ENCODE data around the gene TMEM242.

Gene TMEM242

DNA sequence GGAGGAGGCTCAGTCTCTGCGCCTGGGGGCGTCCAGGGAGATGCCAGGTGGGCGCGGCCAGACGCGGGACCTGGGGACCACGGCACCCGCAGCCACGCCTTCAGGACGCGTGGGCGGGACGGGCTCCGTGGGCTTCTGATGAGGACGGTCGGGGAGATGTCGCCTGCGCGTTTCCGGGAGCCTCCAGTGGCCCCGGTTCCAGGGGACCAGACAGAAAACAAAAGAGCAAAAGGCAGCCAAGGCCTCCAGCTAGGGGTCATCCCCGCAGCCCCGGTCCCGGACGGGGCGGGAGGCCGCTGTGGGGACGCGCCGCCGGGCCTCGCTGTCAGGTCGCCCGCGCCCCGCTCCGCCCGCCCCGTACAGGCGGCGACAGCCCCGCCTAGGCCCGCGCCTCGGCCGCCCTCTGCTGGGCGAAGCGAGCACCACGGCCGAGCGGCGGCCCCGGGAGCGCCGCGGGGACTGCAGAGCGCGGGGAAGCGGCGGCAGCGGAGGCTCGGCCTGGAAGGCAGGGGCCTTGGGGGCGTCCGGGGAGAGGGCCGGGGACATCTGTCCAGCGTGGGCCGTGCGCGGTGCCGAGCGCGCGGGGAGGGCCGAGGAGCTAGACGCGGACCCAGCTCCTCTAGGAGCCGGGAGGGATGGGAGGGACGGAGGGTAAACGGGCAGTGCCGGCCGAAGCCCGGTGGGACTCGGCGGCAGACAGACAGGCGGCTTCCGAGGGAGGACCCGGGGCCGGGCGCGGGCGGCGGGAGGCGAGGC, 48.7 kb downstream of the TMEM242 start (continued):
- TF ChIP-seq ZBTB44 (tag by site-specific recombination; IDR thresholded peaks at IDR 0.05) = 0 out of 2 replicates have a peak, but pooled peaks have one; percentile 43
- TF ChIP-seq KLF9 (tag by site-specific recombination; IDR thresholded peaks at IDR 0.05; ENCODE audit: low read depth) = peak; percentile 86
- no peak for TF ChIP-seq ZNF585B (tag by site-specific recombination; IDR thresholded peaks at IDR 0.05)
- TF ChIP-seq PATZ1 (tag by site-specific recombination; IDR thresholded peaks at IDR 0.05) = peak; percentile 52
- peak; percentile 91 for TF ChIP-seq ZBTB26 (tag by site-specific recombination; optimal IDR thresholded peaks at IDR 0.05)
- no peak for TF ChIP-seq YY2 (tag by site-specific recombination; IDR thresholded peaks at IDR 0.05)
- TF ChIP-seq ZNF624 (tag by site-specific recombination; IDR thresholded peaks at IDR 0.05) = no peak
- TF ChIP-seq KLF1 (tag by site-specific recombination; IDR thresholded peaks at IDR 0.05) = peak; percentile 88
- no peak for TF ChIP-seq SCRT1 (tag by site-specific recombination; IDR thresholded peaks at IDR 0.05; ENCODE audit: borderline replicate concordance)
- TF ChIP-seq WT1 (tag by site-specific recombination; IDR thresholded peaks at IDR 0.05) = no peak; the same call in 1 of the 2 replicates
- TF ChIP-seq ZNF792 (tag by site-specific recombination; IDR thresholded peaks at IDR 0.05) = no peak
- no peak for TF ChIP-seq ZNF155 (tag by site-specific recombination; IDR thresholded peaks at IDR 0.05)
- no peak for TF ChIP-seq ZNF510 (tag by site-specific recombination; IDR thresholded peaks at IDR 0.05; ENCODE audit: insufficient replicate concordance)
- no peak for TF ChIP-seq ZBTB21 (tag by site-specific recombination; IDR thresholded peaks at IDR 0.05)
- no peak for TF ChIP-seq GFI1B (tag by site-specific recombination; IDR thresholded peaks at IDR 0.05)
- TF ChIP-seq ZNF266 (tag by site-specific recombination; IDR thresholded peaks at IDR 0.05; ENCODE audit: low read depth) = no peak

DNA sequence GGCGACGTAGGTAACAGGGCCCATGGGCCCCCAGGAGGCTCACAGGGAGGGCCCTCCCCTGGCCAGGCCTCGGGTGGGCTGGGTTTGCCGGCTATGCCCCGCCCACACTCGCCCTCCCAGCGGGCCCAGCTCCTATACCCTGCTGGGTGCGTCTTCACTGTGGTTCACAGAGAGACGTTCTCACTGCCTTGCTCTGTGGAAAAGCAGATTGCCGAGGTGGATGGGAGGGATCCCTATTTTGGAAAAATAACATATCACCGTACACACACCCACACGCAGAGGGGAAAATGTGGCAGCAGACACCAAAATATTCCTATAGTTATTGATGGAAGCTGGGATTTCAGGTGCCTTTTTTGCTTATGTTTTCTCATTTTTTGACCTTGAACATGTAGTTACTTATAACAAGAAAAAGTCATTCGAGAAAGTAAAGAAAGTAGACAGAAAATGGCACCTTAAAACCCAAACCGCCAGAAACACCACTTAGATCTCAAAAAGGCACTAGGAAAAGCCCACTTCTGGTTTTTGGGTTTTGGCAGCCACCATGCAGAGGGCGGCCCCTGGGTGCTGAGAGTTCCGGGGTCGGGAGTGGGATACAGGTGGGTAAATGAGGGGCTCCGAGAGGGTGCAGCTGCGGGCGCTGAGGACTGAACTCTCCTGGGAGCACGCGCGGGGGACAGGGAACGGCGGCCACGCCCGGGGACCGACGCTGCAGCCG, 49.4 kb downstream of the TMEM242 start:
- ChIA-PET CTCF (interaction anchor here (0.5 to 2.4 kb wide), 22 partner anchors 9 to 1727 kb away, joined by 3 to 10 read pairs (median 3); no protein-coding TSS in a partner anchor), POLR2A (interaction anchor here (2.2 kb wide), 1 partner anchor 87 kb away, joined by 5 read pairs; no protein-coding TSS in a partner anchor)
- no peaks in the 10 kb centered on the region for H3K9me3 ChIP-seq (ENCODE audit: control insufficient read depth, insufficient read depth, low read depth, low read length)
- H3K36me3 ChIP-seq (ENCODE audit: control insufficient read depth in 2 of 2, insufficient read depth in 1 of 2, low read length in 2 of 2) = no peaks in the 10 kb centered on the region
- H3K4me1 ChIP-seq (ENCODE audit: control insufficient read depth, insufficient read depth, low read length) = peaks cover 6% of the 10 kb centered on the region; the same call in 1 of the 2 replicates
- no peak overlapping the region; the same call in 1 of the 2 replicates for H3K27ac ChIP-seq (ENCODE audit: extremely low read depth, low read depth, low read length)
- peak overlapping the region; percentile 66 for H3K4me3 ChIP-seq (ENCODE audit: low read depth, low read length)
- TF ChIP-seq, protein P1, sequence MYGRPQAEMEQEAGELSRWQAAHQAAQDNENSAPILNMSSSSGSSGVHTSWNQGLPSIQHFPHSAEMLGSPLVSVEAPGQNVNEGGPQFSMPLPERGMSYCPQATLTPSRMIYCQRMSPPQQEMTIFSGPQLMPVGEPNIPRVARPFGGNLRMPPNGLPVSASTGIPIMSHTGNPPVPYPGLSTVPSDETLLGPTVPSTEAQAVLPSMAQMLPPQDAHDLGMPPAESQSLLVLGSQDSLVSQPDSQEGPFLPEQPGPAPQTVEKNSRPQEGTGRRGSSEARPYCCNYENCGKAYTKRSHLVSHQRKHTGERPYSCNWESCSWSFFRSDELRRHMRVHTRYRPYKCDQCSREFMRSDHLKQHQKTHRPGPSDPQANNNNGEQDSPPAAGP (tag by site-specific recombination; IDR thresholded peaks at IDR 0.05) = peak; percentile 50; the same call in 1 of the 2 replicates
- TF ChIP-seq ZNF692 (tag by site-specific recombination; IDR thresholded peaks at IDR 0.05) (peak; percentile 74), ZIC2 (tag by site-specific recombination; IDR thresholded peaks at IDR 0.05) (peak; percentile 85), ZXDB (tag by site-specific recombination; IDR thresholded peaks at IDR 0.05) (peak; percentile 25; the same call in 1 of the 2 replicates), PRDM1 (tag by site-specific recombination; IDR thresholded peaks at IDR 0.05) (0 out of 2 replicates have a peak, but pooled peaks have one; percentile 23), KLF9 (tag by site-specific recombination; IDR thresholded peaks at IDR 0.05; ENCODE audit: low read depth) (peak; percentile 35; the same call in 1 of the 2 replicates), ZNF629 (tag by site-specific recombination; IDR thresholded peaks at IDR 0.05) (no peak)
- TF ChIP-seq, protein P2, sequence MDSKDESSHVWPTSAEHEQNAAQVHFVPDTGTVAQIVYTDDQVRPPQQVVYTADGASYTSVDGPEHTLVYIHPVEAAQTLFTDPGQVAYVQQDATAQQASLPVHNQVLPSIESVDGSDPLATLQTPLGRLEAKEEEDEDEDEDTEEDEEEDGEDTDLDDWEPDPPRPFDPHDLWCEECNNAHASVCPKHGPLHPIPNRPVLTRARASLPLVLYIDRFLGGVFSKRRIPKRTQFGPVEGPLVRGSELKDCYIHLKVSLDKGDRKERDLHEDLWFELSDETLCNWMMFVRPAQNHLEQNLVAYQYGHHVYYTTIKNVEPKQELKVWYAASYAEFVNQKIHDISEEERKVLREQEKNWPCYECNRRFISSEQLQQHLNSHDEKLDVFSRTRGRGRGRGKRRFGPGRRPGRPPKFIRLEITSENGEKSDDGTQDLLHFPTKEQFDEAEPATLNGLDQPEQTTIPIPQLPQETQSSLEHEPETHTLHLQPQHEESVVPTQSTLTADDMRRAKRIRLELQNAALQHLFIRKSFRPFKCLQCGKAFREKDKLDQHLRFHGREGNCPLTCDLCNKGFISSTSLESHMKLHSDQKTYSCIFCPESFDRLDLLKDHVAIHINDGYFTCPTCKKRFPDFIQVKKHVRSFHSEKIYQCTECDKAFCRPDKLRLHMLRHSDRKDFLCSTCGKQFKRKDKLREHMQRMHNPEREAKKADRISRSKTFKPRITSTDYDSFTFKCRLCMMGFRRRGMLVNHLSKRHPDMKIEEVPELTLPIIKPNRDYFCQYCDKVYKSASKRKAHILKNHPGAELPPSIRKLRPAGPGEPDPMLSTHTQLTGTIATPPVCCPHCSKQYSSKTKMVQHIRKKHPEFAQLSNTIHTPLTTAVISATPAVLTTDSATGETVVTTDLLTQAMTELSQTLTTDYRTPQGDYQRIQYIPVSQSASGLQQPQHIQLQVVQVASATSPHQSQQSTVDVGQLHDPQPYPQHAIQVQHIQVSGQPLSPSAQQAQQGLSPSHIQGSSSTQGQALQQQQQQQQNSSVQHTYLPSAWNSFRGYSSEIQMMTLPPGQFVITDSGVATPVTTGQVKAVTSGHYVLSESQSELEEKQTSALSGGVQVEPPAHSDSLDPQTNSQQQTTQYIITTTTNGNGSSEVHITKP (tag by site-specific recombination; IDR thresholded peaks at IDR 0.05) = peak; percentile 33; the same call in 1 of the 2 replicates
